GM23248 (cell line): ENCODE data around the gene MCHR2. TPM values are rescaled to one million over a fixed set of nuclear protein-coding genes. Genes with fewer than 3 reads are reported as not detected.
"Not testable (repeated sequence)": the region's sequence is repeated elsewhere in the genome, so short reads cannot be mapped to it uniquely, and the experiment has no call there.

Experiments used
- DNase-seq: peaks from one replicate; pipeline ENCODE4 v3.0.0-alpha.2; 2015
- H2AFZ ChIP-seq: fragments of 200-600 bp; sonication (generic); 2 replicates; pipeline ENCODE4 v1.6.1; 2016; ENCODE audit warnings: antibody characterized with exemption
- H3F3A ChIP-seq: fragments of 200-600 bp; sonication (generic); 2 replicates; pipeline ENCODE4 v1.6.1; 2016; ENCODE audit warnings: mild to moderate bottlenecking, antibody characterized with exemption, mixed run types; ENCODE audit not compliant: insufficient read depth
- H3K27ac ChIP-seq: fragments of 200-600 bp; sonication (generic); 2 replicates; pipeline ENCODE4 v1.5.1; 2016; ENCODE audit warnings: mild to moderate bottlenecking
- H3K27me3 ChIP-seq: fragments of 200-600 bp; sonication (generic); replicated peaks from 2 replicates; pipeline ENCODE4 v1.6.1; 2016; ENCODE audit warnings: mild to moderate bottlenecking; ENCODE audit not compliant: insufficient read depth
- H3K36me3 ChIP-seq: fragments of 200-600 bp; sonication (generic); 2 replicates; pipeline ENCODE4 v1.6.1; 2016; ENCODE audit warnings: low read depth, mild to moderate bottlenecking
- H3K4me1 ChIP-seq: fragments of 200-600 bp; sonication (generic); 2 replicates; pipeline ENCODE4 v1.6.1; 2016; ENCODE audit warnings: mild to moderate bottlenecking; ENCODE audit not compliant: insufficient read depth
- H3K4me2 ChIP-seq: fragments of 200-600 bp; sonication (generic); one replicate; pipeline ENCODE4 v1.6.1; 2016; ENCODE audit warnings: mild to moderate bottlenecking; ENCODE audit not compliant: unreplicated experiment
- H3K4me3 ChIP-seq: fragments of 200-600 bp; sonication (generic); 2 replicates; pipeline ENCODE4 v1.5.1; 2016; ENCODE audit warnings: mild to moderate bottlenecking
- H3K79me2 ChIP-seq: fragments of 200-600 bp; sonication (generic); 2 replicates; pipeline ENCODE4 v1.6.1; 2016; ENCODE audit warnings: mild to moderate bottlenecking; ENCODE audit not compliant: insufficient read depth
- H3K9ac ChIP-seq: fragments of 200-600 bp; sonication (generic); 2 replicates; pipeline ENCODE4 v1.6.1; 2016; ENCODE audit warnings: mild to moderate bottlenecking
- H3K9me2 ChIP-seq: fragments of 200-600 bp; sonication (generic); 2 replicates; pipeline ENCODE4 v1.6.1; 2016; ENCODE audit warnings: mixed run types, mild to moderate bottlenecking, moderate library complexity; ENCODE audit not compliant: insufficient read depth
- H3K9me3 ChIP-seq: fragments of 200-600 bp; sonication (generic); one replicate; pipeline ENCODE4 v1.6.1; 2017; ENCODE audit warnings: low read depth
- H4K20me1 ChIP-seq: fragments of 200-600 bp; sonication (generic); 2 replicates; pipeline ENCODE4 v1.6.0; 2016; ENCODE audit not compliant: insufficient read depth
- EZH2 ChIP-seq: fragments of 200-600 bp; sonication (generic); IDR thresholded peaks from 2 replicates; pipeline ENCODE4 v1.6.1; 2018; ENCODE audit warnings: antibody characterized with exemption, mild to moderate bottlenecking; ENCODE audit not compliant: insufficient read depth, poor library complexity, severe bottlenecking
- EZH2phosphoT487 ChIP-seq: fragments of 200-600 bp; sonication (generic); IDR thresholded peaks from 2 replicates; pipeline ENCODE4 v1.6.1; 2018; ENCODE audit warnings: antibody characterized with exemption, moderate library complexity, mild to moderate bottlenecking, low read depth; ENCODE audit not compliant: insufficient read depth
- WGBS, 2 experiments: methylation state at CpG; one replicate each; pipeline ENCODE4 v1.1.6; 2015 to 2017; ENCODE audit warnings: low lambda C conversion rate in 2 of 2, low coverage in 1 of 2; ENCODE audit errors: missing lambda C conversion rate in 2 of 2; 5-methylcytosine and 5-hydroxymethylcytosine counted together
- in situ Hi-C: fragments of 300-500 bp; cut with MboI; formaldehyde crosslinking; loops from 2 replicates; pipeline ENCODE4 v1.15.0; 2020
- polyA plus RNA-seq: library from polyadenylated mRNA; unstranded; fragments of >200 nt; fragmentation: Nextera tagmentation; extraction: Ambion mirVana; gene quantifications from 2 replicates; pipeline ENCODE4 v1.2.1, GENCODE V29; 2016
- total RNA-seq: library from RNA; depleted of rRNA; stranded (reverse); fragments of >200 nt; shearing (Covaris generic); gene quantifications from 2 replicates; pipeline ENCODE4 v1.2.3, GENCODE V29; 2014; rRNA removed

Gene MCHR2, protein sequence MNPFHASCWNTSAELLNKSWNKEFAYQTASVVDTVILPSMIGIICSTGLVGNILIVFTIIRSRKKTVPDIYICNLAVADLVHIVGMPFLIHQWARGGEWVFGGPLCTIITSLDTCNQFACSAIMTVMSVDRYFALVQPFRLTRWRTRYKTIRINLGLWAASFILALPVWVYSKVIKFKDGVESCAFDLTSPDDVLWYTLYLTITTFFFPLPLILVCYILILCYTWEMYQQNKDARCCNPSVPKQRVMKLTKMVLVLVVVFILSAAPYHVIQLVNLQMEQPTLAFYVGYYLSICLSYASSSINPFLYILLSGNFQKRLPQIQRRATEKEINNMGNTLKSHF
- total RNA-seq = not detected in 2 replicates
- polyA plus RNA-seq = not detected in 2 replicates

DNA sequence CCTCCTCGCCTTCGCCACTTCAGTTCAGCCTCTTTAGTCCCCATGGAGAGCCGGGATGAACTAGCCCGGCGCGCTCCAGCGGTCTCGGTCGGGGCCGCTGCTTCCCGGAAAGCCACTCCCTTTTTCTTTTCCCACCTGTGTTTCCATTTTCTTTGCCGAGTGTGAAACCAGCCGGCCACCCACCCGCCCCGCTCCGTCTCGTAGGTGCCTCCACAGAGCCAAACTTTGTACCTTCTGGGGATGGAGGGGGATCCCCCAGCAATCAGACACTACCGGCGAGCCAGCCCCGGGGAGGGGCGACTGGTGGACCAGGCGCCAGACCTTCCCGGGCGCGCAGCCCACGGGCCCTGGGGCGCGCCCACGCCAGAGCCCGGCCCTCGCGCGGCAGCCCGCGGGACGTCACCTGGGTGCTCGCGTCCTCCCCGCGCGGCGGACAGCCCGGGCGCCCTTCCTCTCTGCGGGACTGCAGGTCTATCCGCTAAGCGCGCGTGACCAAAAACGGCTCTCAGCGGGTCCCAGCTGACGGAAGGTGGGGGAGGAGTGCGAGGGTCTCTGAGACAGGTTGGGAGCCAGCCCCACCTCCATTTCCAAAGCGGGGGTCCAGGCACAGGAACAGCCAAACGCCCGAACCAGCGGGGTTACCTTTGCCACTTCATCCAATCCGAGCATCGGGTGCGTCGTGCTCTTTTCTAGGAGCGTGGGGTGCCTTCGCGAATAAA, at the start of gene MCHR2:
TSS of gene MCHR2 (minus strand) at position 691 of the 719 bp plus-strand sequence. CDS start 38,076 bp downstream, outside the sequence.
- Histone ChIP-seq H3K79me2 (no peaks in the 10 kb centered on the region), H3F3A (0 out of 2 replicates have a peak, but pooled peaks cover 4% of the 10 kb centered on the region), H3K9me2 (no peaks in the 10 kb centered on the region), H3K4me2 (peak within 1 kb of the TSS; percentile 81), H3K9ac (no peak within 1 kb of the TSS), H3K9me3 (no peaks in the 10 kb centered on the region), H3K36me3 (no peaks in the 10 kb centered on the region), H3K4me3 (peak within 1 kb of the TSS; percentile 67), H2AFZ (peak within 1 kb of the TSS; percentile 79), H3K4me1 (peaks cover 11% of the 10 kb centered on the region), H3K27me3 (peaks cover 31% of the 10 kb centered on the region; the same call in 1 of the 2 replicates), H3K27ac (no peak within 1 kb of the TSS), H4K20me1 (no peaks in the 10 kb centered on the region)
- DNase-seq = peak; percentile 39
- no peak for TF ChIP-seq EZH2
- no peak for TF ChIP-seq EZH2phosphoT487
- WGBS, 2 experiments = 6 to 11% methylated on average over 45 to 62 of the region's 64 CpGs
- in situ Hi-C loops = no loop called here

DNA sequence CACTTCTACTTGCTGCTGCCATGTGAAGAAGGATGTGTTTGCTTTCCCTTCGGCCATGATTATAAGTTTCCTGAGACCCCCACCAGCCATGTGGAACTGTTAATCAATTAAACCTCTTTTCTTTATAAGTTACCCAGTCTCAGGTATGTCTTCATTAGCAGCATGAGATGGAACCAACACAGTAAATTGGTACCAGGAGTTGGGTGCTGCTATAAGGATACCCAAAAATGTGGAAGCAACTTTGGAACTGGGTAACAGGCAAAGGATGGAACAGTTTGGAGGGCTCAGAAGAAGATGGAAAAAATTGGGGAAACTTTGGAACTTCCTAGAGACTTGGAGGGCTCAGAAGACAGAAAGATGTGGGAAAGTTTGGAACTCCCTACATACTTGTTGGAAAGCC, 44.5 kb upstream of the MCHR2 start:
- H2AFZ ChIP-seq, H3K9me2 ChIP-seq, H3K4me1 ChIP-seq, in situ Hi-C loops, H3K9ac ChIP-seq, H3K79me2 ChIP-seq, H3K27me3 ChIP-seq, H3K36me3 ChIP-seq, H3K9me3 ChIP-seq, H3K27ac ChIP-seq, H3F3A ChIP-seq, H3K4me2 ChIP-seq, DNase-seq, H3K4me3 ChIP-seq, H4K20me1 ChIP-seq: not testable (repeated sequence)
- 0% methylated on average over 1 of the region's 1 CpG for WGBS, 2 experiments

DNA sequence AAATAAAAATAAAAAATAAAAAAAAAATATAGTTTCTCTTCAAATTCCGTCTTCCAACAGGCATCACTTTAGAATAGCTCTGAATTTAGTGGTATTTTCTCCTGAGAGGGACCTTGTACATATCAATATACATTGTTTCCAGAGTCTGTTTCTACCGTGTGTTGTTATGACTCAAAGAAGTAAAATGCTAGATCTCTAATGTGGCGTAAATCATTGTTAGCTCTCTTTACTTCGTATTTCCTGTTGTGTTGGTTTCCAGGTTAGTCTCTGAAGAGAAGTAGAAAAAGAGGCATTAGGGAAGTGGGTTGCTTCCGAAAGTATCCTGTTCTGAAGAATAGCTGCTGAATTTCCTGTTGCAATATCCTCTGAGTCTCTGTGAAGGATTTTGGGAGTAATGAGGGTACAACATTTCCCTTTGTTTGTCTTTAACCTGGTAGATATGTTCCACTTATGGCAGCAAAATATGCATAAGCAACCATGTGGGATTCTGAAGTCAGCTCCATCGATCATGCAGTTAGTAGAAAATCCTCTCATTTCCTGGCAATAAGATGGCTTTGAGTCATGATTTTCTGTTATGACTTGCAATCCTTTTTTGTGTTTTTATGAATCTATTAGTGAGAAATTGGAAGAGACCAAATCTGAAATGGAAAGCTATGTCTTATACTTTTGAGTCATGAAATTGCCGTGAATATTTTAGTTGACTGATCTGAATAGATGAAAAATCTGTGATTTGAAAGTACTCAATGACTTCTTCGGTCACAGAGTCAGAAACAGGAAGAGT, 42.0 kb upstream of the MCHR2 start:
- no peak overlapping the region for H2AFZ ChIP-seq
- WGBS, 2 experiments = 37 to 41% methylated on average over 8 of the region's 8 CpGs
- peak; percentile 1 for DNase-seq
- H3K27ac ChIP-seq = no peak overlapping the region
- no peaks in the 10 kb centered on the region for H3K79me2 ChIP-seq
- no peak overlapping the region for H3K4me2 ChIP-seq
- no peaks in the 10 kb centered on the region for H3K4me1 ChIP-seq
- H3K27me3 ChIP-seq = no peaks in the 10 kb centered on the region
- H4K20me1 ChIP-seq = no peaks in the 10 kb centered on the region
- TF ChIP-seq EZH2phosphoT487 = no peak
- no peak for TF ChIP-seq EZH2
- no peak overlapping the region for H3K4me3 ChIP-seq
- in situ Hi-C loops = no loop called here
- no peaks in the 10 kb centered on the region for H3K9me2 ChIP-seq
- no peaks in the 10 kb centered on the region for H3K9me3 ChIP-seq
- H3K36me3 ChIP-seq = no peaks in the 10 kb centered on the region
- no peak overlapping the region for H3K9ac ChIP-seq
- H3F3A ChIP-seq = no peaks in the 10 kb centered on the region

DNA sequence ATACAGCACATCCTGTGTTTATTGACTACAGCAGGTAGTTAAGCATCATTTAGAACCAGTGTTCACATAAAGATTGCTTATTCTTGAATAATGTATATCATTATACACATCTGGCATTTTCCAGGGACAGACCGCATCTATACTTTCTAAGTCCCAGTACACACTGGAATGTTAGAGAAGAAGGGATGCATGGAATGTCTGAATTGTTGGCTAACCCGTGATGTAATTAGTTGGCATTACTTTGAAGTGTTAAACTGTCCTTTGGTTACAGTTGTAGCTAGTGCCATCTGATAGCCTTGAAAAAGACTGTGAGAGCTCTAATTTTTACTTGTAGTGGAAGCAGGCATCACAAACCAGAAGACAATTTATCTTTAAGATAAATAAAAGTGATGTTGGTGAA, 29.8 kb upstream of the MCHR2 start:
- Histone ChIP-seq H3K36me3 (no peaks in the 10 kb centered on the region), H3K4me3 (no peak overlapping the region), H3K9me2 (no peaks in the 10 kb centered on the region), H3K27ac (no peak overlapping the region), H4K20me1 (no peaks in the 10 kb centered on the region), H3K4me1 (no peaks in the 10 kb centered on the region), H2AFZ (no peak overlapping the region), H3K4me2 (no peak overlapping the region), H3K79me2 (no peaks in the 10 kb centered on the region), H3K9ac (no peak overlapping the region), H3F3A (no peaks in the 10 kb centered on the region), H3K27me3 (no peaks in the 10 kb centered on the region), H3K9me3 (peaks cover 2% of the 10 kb centered on the region)
- WGBS, 2 experiments = 40 to 43% methylated on average over 2 of the region's 2 CpGs
- DNase-seq = no peak
- TF ChIP-seq EZH2phosphoT487 = no peak
- in situ Hi-C loops = no loop called here
